UCSD-AML1 (cell line): ENCODE measurements around the gene SCARF2.
A peak's percentile ranks its signal among the peaks of the same experiment; 100 is the strongest.
"Not testable (repeated sequence)": the region's sequence is repeated elsewhere in the genome, so short reads cannot be mapped to it uniquely, and the experiment has no call there.

ENCODE experiments used
- DNase-seq: peaks from one replicate; lab custom pipeline; 2025; ENCODE audit not compliant: unreplicated experiment; lab: John Stamatoyannopoulos, UW

SCARF2 gene

GRCh38 chr22:20393705-20394476, 43.7 kb downstream of the SCARF2 start, which contains the start of gene ZNF74:
Gene ZNF74, plus strand, starts transcription at chr22:20394151. Its CDS starts 478 bp downstream, at chr22:20394629.
- peak; percentile 91 for DNase-seq

- no peak for DNase-seq
Observed at GRCh38 chr22:20392983-20393704, 44.5 kb downstream of the SCARF2 start.

DNA sequence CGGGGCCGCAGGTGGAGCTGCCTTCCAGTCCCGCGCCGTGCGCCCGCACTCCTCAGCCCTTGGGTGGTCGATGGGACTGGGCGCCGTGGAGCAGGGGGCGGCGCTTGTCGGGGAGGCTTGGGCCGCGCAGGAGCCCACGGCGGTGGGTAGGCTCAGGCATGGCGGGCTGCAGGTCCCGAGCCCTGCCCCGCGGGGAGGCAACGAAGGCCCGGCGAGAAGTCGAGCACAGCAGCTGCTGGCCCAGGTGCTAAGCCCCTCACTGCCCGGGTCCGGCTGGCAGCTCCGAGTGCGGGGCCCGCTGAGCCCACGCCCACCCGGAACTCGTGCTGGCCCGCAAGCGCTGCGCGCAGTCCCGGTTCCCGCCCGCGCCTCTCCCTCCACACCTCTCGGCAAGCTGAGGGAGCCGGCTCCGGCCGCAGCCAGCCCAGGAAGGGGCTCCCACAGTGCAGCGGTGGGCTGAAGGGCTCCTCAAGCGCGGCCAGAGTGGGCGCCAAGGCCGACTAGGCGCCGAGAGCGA, 45.2 kb downstream of the SCARF2 start:
- DNase-seq = not testable (repeated sequence)

DNA sequence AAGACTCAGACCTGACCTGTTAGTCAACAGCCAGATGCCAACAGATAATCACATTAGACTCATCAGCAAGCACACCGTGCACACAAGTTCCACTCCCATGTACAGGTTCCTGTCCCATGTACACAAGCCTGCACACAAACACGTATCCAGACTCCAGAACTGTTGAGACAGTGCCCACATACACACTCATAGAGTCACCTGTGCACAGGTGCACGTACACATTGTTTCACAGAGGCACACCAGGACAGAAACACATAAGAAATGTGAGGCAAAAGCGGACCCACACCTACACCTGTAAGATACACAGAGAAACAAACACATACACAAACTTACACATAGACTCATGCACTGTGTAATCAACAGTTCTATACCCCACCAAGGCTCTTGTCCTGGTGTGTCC, 46.4 kb downstream of the SCARF2 start:
- no peak for DNase-seq

DNA sequence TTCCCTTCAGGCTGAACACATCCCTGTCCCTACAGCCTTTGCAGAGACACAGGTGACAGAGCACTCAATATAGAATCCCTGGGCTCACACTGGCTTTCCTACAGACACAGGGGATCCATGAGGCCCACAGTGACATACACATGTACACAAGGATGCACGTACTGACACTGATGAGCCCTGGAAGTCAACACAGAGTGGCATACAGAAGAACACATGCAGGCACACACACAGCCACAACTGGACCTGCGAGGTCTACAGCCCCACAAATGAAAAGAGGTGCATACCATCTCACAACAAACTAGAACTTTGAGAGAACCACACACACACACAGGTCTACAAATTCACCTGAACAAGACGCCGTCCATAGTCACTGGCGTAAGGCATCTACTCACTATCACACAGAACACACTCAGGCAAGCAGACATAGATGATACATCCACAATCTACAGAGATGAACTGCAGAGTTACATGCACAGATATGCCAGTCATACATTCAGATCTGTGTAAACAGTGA, 47.2 kb downstream of the SCARF2 start:
- no peak for DNase-seq

GRCh38 chr22:20389288-20389687, 48.3 kb downstream of the SCARF2 start:
- DNase-seq = no peak

- no peak for DNase-seq
Observed at GRCh38 chr22:20388200-20388599, 49.4 kb downstream of the SCARF2 start.

DNA sequence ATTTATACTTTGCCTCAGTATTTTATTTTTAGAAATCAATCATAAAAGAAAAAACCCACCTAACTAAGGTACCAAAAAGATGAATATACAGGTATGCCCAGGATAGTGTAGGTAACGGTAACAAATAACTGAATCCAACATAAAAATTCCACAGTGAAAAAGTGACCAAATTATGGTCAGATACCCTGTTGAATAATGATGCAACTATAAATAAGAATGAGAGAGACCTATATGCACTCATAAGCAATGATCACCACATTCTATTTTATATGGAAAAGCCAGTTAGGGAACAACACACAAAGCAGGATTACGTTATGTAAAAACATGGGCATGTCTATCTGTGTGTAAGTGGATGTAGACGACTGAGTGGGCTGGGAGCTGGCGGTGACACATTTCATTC, 50.7 kb downstream of the SCARF2 start:
- no peak for DNase-seq

DNA sequence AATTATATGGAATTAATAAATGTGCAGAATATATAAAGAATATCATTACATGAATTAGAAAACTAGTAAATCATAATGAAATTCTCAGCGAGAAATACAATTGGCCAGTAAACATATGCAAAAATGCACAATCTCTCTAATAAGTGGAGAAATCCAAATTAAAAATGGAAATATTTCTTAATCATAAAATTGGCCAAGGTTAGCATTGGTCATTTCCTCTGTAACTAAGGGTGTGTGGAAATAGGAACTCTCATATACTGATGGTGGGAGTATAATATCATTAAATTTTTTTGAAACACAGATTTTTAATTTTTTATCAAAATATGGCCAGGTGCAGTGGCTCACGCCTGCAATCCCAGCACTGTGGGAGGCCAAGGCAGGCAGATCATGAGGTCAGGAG, 51.3 kb downstream of the SCARF2 start:
- DNase-seq = no peak

GRCh38 chr22:20384865-20385264, 52.8 kb downstream of the SCARF2 start:
- DNase-seq = no peak

DNA sequence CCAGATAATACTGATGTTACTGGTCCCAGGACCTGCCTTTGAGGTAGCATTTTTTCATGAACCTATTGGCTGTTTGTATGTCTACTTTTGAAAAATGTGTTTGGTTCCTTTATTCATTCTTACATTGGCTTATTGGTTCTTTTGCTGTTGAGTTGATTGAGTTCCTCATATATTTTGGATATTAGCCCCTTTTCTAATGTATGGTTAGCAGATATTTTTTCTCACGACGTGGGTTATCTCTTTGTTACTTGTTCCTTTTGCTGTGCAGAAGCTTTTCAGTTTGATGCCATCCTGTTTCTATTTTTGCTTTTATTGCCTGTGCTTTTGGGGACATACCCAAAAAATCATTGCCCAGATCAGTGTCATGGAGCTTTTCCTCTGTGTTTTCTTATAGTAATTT, 53.5 kb downstream of the SCARF2 start:
- DNase-seq = no peak

DNA sequence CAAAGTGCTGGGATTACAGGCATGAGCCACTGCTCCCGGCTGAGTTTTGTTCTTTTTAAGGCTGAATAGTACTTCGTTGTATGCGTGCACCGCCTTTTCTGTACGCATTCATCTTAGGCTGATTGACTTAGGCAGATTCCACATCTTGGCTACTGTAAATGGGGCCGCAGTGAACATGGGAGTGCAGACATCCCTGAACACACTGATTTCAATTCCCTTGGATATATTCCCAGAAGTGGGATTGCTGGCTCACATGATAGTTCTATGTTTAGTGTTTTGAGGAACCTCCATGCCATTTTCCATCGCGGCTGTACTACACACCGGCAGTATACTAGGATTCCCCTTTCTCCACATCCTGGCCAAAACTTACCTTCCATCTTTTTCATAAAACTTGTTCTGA, 54.1 kb downstream of the SCARF2 start:
- no peak for DNase-seq

- DNase-seq = no peak
Observed at GRCh38 chr22:20380486-20380885, 57.1 kb downstream of the SCARF2 start.

DNA sequence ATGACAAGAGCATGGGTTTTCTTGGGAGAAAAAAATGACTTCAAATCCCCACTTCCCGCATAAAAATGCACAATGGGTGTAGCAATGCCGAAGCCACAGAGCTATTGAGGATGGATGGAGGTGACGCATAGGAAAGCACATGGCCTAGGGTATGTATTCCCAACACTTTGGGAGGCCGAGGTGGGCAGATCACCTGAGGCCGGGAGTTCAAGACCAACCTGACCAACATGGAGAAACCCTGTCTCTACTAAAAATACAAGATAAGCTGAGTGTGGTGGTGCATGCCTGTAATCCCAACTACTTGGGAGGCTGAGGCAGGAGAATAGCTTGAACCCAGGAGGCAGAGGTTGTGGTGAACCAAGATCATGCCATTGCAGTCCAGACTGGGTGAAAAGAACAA, 58.9 kb downstream of the SCARF2 start:
- DNase-seq = not testable (repeated sequence)

- no peak for DNase-seq
Observed at GRCh38 chr22:20378110-20378509, 59.5 kb downstream of the SCARF2 start.

DNA sequence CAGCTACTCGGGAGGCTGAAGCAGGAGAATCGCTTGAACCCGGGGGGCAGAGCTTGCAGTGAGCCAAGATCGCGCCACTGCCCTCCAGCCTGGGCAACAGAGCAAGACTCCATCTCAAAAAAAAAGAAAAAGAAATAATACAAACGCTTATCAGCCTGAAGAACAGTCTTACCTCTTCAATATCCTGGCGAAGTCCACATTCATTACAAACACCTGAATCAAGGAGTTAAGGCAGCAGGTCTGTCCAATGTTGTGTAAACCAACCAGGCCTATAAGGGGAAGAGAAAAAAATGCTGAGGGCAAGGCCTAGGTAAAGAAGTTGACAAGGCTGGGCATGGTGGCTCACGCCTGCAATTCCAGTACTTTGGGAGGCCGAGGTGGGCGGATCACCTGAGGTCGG, 60.6 kb downstream of the SCARF2 start:
- not testable (repeated sequence) for DNase-seq

GRCh38 chr22:20376281-20376680, 61.3 kb downstream of the SCARF2 start:
- not testable (repeated sequence) for DNase-seq
